HepG2 (cell line): Measurements from ENCODE around the gene MRPL43. TPM values are rescaled to one million over a fixed set of nuclear protein-coding genes. Genes with fewer than 3 reads are reported as not detected.
A peak's percentile ranks its signal among the peaks of the same experiment; 100 is the strongest.

Experiments
- EEA1 ChIP-seq: sonication (generic); formaldehyde crosslinking; IDR thresholded peaks from 2 replicates; pipeline ENCODE4 v1.5.1; 2020; ENCODE audit warnings: mild to moderate bottlenecking, missing genetic modification reagents, borderline replicate concordance
- EHMT2 ChIP-seq: fragments of 200-600 bp; sonication (generic); IDR thresholded peaks from 2 replicates; pipeline ENCODE4 v1.7.0; 2017; ENCODE audit warnings: antibody characterized with exemption, low read depth, low read length, borderline replicate concordance
- GTF3A ChIP-seq: sonication (generic); formaldehyde crosslinking; conservative IDR thresholded peaks from 2 replicates; pipeline ENCODE4 v1.4.0; 2020; ENCODE audit warnings: mild to moderate bottlenecking, missing genetic modification reagents
- KDM4B ChIP-seq: sonication (generic); formaldehyde crosslinking; IDR thresholded peaks from 2 replicates; pipeline ENCODE4 v1.4.0; 2020; ENCODE audit warnings: missing genetic modification reagents
- KLF9 ChIP-seq: IDR thresholded peaks from 2 replicates; pipeline ENCODE4 v1.6.1; 2016; ENCODE audit warnings: low read depth
- MAF1 ChIP-seq: sonication (generic); formaldehyde crosslinking; IDR thresholded peaks from 2 replicates; pipeline ENCODE4 v1.5.0; 2020; ENCODE audit warnings: missing genetic modification reagents, borderline replicate concordance
- MAFK ChIP-seq, 2 experiments: IDR thresholded peaks in 1 of 2; conservative IDR thresholded peaks in 1 of 2; 2 replicates each; pipeline ENCODE4 v1.6.1; 2011; ENCODE audit warnings: improper control_type of control experiment in 2 of 2, low read length in 2 of 2
- MTA1 ChIP-seq: sonication (generic); formaldehyde crosslinking; IDR thresholded peaks from 2 replicates; pipeline ENCODE4 v1.4.0; 2020; ENCODE audit warnings: missing genetic modification reagents, mild to moderate bottlenecking, borderline replicate concordance
- MTERF4 ChIP-seq: sonication (generic); formaldehyde crosslinking; IDR thresholded peaks from 2 replicates; pipeline ENCODE4 v1.8.0; 2023; ENCODE audit warnings: mild to moderate bottlenecking, missing genetic modification reagents
- SATB2 ChIP-seq: sonication (generic); formaldehyde crosslinking; IDR thresholded peaks from 2 replicates; pipeline ENCODE4 v1.5.0; 2020; ENCODE audit warnings: missing genetic modification reagents
- SIN3A ChIP-seq: IDR thresholded peaks from 2 replicates; pipeline ENCODE4 v1.6.1; 2011; ENCODE audit warnings: low read depth, mild to moderate bottlenecking, control low read depth, low read length, borderline replicate concordance
- SIN3B ChIP-seq: fragments of 150-350 bp; IDR thresholded peaks from 2 replicates; pipeline ENCODE4 v1.6.1; 2014; ENCODE audit warnings: low read length
- ZBTB1 ChIP-seq: sonication (generic); formaldehyde crosslinking; IDR thresholded peaks from 2 replicates; pipeline ENCODE4 v1.4.0; 2020; ENCODE audit warnings: missing genetic modification reagents, borderline replicate concordance
- ZFP36 ChIP-seq: fragments of 150-350 bp; IDR thresholded peaks from 2 replicates; pipeline ENCODE4 v1.6.1; 2018; ENCODE audit warnings: borderline replicate concordance, low read length, low read depth; ENCODE audit not compliant: partially characterized antibody
- ZMAT3 ChIP-seq: sonication (generic); formaldehyde crosslinking; conservative IDR thresholded peaks from 2 replicates; pipeline ENCODE4 v1.7.0; 2021; ENCODE audit warnings: missing genetic modification reagents
- ZNF496 ChIP-seq: sonication (generic); formaldehyde crosslinking; IDR thresholded peaks from 2 replicates; pipeline ENCODE4 v1.8.1; 2023; ENCODE audit warnings: mild to moderate bottlenecking, moderate library complexity, missing genetic modification reagents; ENCODE audit not compliant: insufficient replicate concordance
- ZNF512 ChIP-seq: sonication (generic); formaldehyde crosslinking; IDR thresholded peaks from 2 replicates; pipeline ENCODE4 v1.4.0; 2020; ENCODE audit warnings: mild to moderate bottlenecking, missing genetic modification reagents
- ZNF562 ChIP-seq: sonication (generic); formaldehyde crosslinking; IDR thresholded peaks from 2 replicates; pipeline ENCODE4 v1.8.0; 2022; ENCODE audit warnings: missing genetic modification reagents, borderline replicate concordance
- ZNF569 ChIP-seq: sonication (generic); formaldehyde crosslinking; IDR thresholded peaks from 2 replicates; pipeline ENCODE4 v1.5.0; 2020; ENCODE audit warnings: mild to moderate bottlenecking, missing genetic modification reagents, moderate library complexity, borderline replicate concordance
- ZNF589 ChIP-seq: sonication (generic); formaldehyde crosslinking; conservative IDR thresholded peaks from 2 replicates; pipeline ENCODE4 v1.8.0; 2022; ENCODE audit warnings: mild to moderate bottlenecking, moderate library complexity, missing genetic modification reagents
- polyA plus RNA-seq, 8 experiments: library from polyadenylated mRNA; depleted of rRNA in 3 of 8; stranded (reverse) in 7 of 8; unstranded in 1 of 8; fragments of >200 nt; fragmentation: Illumina TruSeq in 4 of 8; extraction: Trizol in 4 of 8; gene quantifications; 2 replicates each; pipeline versions ENCODE4 v1.2.1 to v1.2.3, GENCODE V29; 2011 to 2016; ENCODE audit warnings: low read depth in 4 of 8, missing spikeins in 1 of 8, mixed read lengths in 1 of 8; ENCODE audit not compliant: insufficient read depth in 1 of 8
- total RNA-seq, 5 experiments: library from RNA; depleted of rRNA; stranded (reverse); fragments of >200 nt; fragmentation: Illumina TruSeq; extraction: Trizol; gene quantifications; 2 replicates each; pipeline ENCODE4 v1.2.3, GENCODE V29; 2016; ENCODE audit warnings: low read depth in 1 of 5

The MRPL43 gene
- total and polyA plus RNA-seq, 2 of the 13 experiments (the other 11 are each of a cell fraction or from before 2014, with no cell fraction given): 71.0 to 73.7 TPM

GRCh38 chr10:101018600-101019439 is 31.5 kb upstream of the MRPL43 start (continued):
- TF ChIP-seq MAFK (conservative IDR thresholded peaks at IDR 0.05 in 1 of 2, IDR thresholded peaks at IDR 0.05 in 1 of 2; ENCODE audit: low read length in 2 of 2) (no peak), ZNF569 (CRISPR knock-in tag) (0 out of 2 replicates have a peak, but pooled peaks have one; percentile 51), SIN3A (no peak), EEA1 (CRISPR knock-in tag) (no peak), KDM4B (CRISPR knock-in tag) (no peak), ZNF496 (CRISPR knock-in tag) (no peak), ZFP36 (no peak), EHMT2 (no peak), ZNF512 (CRISPR knock-in tag) (peak; percentile 51; the same call in 1 of the 2 replicates), ZNF562 (no peak), KLF9 (no peak), GTF3A (CRISPR knock-in tag) (no peak), MTERF4 (CRISPR knock-in tag) (peak; percentile 79; the same call in 1 of the 2 replicates), SATB2 (CRISPR knock-in tag) (no peak), SIN3B (no peak), MTA1 (CRISPR knock-in tag) (no peak), ZMAT3 (peak; percentile 45; the same call in 1 of the 2 replicates), ZBTB1 (CRISPR knock-in tag) (no peak; the same call in 1 of the 2 replicates), MAF1 (CRISPR knock-in tag) (no peak), ZNF589 (no peak)
